Transverse colon (tissue), 3 donors: ENCODE results near the gene POU2F2.

Experiments used
- EP300 ChIP-seq: sonication (generic); formaldehyde crosslinking; IDR thresholded peaks from one replicate; pipeline ENCODE4 v1.6.1; 2017; ENCODE audit warnings: antibody characterized with exemption, low read depth
- TF ChIP-seq, protein P1 (sequence below), 5 experiments: fragments of 200-600 bp in 3 of 5; fragments of 450-650 bp in 2 of 5; sonication (generic) in 3 of 5; IDR thresholded peaks; 1 replicate in 2 of 5; 2 replicates in 3 of 5; pipeline ENCODE4 v1.5.1; 2016 to 2017; ENCODE audit warnings: antibody characterized with exemption in 5 of 5, inconsistent platforms in 3 of 5, mild to moderate bottlenecking in 2 of 5, moderate library complexity in 1 of 5

DNA sequence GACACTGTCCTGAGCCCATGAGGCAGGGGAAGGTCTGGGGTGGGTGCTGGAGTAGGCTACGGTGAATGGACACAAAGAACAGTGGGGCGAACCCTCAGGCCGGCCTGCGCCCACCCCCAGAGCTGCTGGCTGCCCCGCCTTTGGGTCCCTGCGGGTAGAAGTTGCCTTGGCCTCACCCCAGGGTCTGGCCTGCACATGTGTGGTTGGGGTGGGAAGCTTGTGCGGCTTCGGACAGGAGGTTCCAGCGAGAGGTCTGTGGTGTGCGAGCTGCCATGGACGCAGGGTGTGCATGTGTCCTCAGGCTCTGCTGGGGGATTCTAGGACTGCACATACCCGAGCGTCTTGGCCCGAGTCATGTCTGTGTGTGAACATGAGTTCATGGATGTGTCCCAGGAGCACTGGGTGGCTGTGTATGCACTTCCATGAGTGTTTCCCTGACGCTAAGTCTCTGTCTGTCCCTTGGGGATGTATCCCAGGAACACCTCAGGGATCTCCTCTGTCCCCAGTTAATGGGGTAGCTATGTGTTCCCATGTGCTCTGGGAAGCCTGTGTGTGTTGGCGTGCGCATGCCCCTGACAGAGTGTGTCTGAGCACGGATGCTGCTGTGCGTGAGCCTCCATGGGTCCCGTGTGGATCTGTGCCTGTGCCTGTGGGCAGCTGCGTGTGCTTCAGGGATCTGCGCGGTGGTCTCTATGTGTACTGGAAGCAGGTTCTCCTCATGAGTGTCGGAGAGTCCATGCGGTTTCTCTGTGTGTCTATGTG, 20.8 kb upstream of the POU2F2 start:
- no peak for TF ChIP-seq EP300
- TF ChIP-seq, protein P1, sequence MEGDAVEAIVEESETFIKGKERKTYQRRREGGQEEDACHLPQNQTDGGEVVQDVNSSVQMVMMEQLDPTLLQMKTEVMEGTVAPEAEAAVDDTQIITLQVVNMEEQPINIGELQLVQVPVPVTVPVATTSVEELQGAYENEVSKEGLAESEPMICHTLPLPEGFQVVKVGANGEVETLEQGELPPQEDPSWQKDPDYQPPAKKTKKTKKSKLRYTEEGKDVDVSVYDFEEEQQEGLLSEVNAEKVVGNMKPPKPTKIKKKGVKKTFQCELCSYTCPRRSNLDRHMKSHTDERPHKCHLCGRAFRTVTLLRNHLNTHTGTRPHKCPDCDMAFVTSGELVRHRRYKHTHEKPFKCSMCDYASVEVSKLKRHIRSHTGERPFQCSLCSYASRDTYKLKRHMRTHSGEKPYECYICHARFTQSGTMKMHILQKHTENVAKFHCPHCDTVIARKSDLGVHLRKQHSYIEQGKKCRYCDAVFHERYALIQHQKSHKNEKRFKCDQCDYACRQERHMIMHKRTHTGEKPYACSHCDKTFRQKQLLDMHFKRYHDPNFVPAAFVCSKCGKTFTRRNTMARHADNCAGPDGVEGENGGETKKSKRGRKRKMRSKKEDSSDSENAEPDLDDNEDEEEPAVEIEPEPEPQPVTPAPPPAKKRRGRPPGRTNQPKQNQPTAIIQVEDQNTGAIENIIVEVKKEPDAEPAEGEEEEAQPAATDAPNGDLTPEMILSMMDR (IDR thresholded peaks at IDR 0.05): no peak
